NCI-H187 (cell line): ENCODE measurements around the gene DDX10.
"Not testable (repeated sequence)": the region's sequence is repeated elsewhere in the genome, so short reads cannot be mapped to it uniquely, and the experiment has no call there.

ENCODE experiments used
- DNase-seq, 2 experiments: peaks; one replicate each; lab custom pipeline; 2025; lab: John Stamatoyannopoulos, UW

Gene DDX10

GRCh38 chr11:108715239-108715638 lies 50.4 kb downstream of the DDX10 start:
- no peak for DNase-seq

- peak in 1 of 2 experiments; percentile 4 for DNase-seq
These were observed 53.6 kb downstream of the DDX10 start for GRCh38 chr11:108718466-108718865.

DNA sequence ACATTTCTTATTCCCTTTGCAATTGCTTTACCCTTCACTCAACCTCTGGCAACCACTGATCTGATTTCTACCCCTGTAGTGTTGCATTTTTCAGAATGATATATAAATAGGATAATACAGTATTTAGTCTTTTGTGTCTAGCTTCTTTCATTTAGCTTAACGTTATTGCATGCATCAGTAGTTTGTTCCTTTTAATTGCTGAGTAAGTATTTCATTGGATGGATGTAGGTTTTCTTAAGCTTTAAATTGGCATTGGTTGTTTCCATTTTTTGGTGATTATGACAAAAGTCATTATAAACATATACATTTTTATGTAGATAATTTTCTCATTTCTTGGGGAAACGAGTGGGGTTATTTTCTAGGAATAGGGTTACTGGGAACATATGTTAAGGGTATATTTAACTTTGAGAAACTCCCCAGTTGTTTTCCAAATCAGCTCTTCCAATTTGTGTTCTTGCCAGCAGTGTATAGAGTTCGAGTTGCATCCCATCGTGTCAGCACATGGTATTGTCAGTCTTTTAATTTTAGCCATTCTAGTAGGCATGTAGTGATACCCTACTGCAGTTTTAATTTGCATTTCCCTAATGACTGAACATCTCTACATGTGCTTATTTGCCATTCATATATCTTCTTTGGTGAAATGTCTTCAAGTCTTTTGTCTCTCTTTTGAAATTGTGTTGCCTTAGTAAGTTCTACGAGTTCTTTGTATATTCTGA lies 60.3 kb downstream of the DDX10 start:
- DNase-seq = no peak

GRCh38 chr11:108726077-108726800 lies 61.4 kb downstream of the DDX10 start:
- DNase-seq = no peak

DNA sequence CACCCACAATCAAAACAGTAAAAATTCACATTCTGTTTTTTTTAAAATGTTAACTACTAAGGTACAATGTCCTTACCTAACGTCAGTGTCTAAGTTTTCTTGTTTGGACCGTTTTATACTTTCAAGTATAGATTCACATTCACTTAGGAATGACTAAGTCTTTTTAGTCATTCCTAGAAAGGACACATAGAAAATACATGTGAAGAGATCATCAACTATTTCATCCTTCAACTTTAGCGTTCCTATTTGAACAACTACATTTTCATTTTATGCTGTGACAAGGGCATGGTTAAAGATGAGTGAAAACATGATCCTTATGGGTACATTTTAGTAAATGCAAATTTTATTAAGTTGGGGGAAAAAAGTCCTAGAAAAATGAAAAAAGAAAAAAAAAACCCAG lies 62.8 kb downstream of the DDX10 start:
- DNase-seq = no peak

DNA sequence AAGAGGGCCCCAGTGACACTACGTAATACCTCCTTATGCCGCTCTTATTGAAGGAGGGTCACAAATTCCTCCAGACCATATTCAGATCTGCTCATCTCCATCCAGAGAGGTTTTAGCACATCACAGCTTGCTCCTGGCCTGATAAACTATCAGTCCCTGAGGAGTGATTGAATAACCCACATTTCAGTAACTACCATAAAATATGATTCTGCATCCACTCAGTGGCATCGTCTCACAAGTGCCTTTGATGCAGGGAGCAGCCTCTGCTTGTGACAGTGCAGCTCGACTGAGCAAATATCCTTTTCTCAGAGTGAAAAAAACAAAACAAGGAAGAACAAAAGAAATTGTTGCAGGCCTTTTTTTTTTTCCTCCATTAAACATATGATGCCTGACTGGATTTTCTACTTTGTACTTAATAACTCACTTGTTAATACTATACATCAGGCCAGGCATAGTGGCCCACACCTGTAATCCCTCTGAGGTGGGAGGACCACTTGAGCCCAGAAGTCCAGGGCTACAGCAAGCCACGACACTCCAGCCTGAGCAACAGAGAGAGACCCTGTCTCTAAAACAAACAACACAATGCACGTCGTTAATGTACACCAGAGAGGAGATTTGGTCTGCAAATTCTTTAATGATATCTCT lies 64.5 kb downstream of the DDX10 start:
- no peak for DNase-seq

- DNase-seq = peak; percentile 7 to 23
These were observed 67.5 kb downstream of the DDX10 start for GRCh38 chr11:108732395-108732794.

DNA sequence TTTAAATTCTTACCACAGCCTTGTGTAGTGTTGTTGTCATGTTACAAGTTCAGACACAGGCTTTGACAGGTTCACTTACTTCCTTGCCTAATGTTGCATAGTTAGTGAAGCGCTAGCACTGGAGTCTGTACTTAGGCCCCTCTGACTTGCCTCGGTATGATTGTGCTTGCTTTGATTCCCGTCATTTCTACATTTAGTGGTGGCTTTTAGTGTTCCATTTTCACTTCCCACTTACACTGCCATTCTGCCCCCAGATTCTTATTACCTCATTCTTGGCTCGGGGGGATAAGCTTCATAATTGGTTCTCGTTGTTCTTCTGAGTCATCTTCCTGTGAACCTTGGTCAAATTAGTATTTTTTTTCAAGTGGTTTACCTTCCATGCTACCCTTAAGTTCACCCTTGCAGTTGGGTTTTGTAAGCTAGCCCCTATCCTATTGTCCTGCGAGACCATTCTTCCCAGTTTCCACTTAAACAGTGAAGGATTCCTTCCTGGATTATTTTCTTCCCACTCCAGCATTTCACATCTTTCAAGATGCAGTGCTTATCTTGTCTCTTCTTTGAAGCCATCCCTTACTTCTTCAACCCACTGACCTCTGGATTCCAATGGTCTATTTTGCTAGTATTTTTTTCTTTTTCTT lies 68.7 kb downstream of the DDX10 start:
- no peak for DNase-seq

GRCh38 chr11:108734283-108734682 lies 69.4 kb downstream of the DDX10 start:
- DNase-seq = no peak

DNA sequence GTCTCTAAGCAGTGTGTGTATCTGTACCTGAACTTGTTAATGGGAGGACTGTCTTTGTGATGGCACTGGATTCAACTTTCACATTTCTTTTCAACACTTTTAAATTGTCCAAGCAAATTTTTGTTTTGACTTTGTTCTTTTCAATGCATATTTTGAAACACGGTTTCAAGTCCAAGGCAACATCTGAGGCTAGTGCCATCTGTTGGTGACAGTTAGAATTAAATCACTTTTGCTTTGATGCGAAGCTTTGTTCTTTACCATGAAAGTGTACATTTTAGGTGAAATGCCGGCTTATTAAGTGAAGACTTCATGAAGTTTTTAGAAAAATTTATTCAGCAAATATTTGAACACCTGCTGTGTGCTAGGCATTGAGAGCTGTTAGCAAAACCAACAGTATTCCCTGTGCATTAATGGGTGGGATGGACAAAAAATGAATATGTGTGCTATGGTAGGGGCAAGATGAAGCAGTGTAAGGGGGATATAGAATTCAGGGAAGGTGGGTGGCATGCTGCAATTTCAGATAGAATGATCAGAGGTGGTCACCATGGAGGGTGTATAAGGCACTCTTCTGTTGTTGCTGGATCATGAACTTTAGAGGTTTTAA lies 70.2 kb downstream of the DDX10 start:
- DNase-seq = no peak

GRCh38 chr11:108740132-108740531 lies 75.3 kb downstream of the DDX10 start:
- DNase-seq = not testable (repeated sequence)

GRCh38 chr11:108743851-108744250 lies 79.0 kb downstream of the DDX10 start:
- DNase-seq = no peak

- DNase-seq = no peak
These were observed 84.1 kb downstream of the DDX10 start for GRCh38 chr11:108748968-108749367.

DNA sequence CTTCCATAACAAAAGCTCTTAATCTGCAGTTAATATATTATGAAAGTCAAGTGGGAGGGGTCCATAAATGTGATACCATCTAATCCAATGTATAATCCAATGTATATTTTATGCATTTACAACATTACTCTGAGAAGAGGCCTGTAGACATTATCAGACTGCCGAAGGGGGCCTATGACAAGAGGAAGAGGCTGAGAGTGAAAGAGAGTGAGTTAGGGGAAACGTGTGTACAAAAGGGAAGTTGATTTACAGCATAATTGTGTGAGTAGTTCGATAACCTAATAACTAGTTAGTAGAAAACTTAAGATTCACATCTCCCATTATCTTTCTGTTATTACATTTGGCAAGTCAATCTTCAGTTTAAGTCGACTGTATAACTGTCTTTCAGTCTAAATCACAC lies 86.6 kb downstream of the DDX10 start:
- DNase-seq = no peak

GRCh38 chr11:108752297-108752751 lies 87.5 kb downstream of the DDX10 start:
- no peak for DNase-seq

DNA sequence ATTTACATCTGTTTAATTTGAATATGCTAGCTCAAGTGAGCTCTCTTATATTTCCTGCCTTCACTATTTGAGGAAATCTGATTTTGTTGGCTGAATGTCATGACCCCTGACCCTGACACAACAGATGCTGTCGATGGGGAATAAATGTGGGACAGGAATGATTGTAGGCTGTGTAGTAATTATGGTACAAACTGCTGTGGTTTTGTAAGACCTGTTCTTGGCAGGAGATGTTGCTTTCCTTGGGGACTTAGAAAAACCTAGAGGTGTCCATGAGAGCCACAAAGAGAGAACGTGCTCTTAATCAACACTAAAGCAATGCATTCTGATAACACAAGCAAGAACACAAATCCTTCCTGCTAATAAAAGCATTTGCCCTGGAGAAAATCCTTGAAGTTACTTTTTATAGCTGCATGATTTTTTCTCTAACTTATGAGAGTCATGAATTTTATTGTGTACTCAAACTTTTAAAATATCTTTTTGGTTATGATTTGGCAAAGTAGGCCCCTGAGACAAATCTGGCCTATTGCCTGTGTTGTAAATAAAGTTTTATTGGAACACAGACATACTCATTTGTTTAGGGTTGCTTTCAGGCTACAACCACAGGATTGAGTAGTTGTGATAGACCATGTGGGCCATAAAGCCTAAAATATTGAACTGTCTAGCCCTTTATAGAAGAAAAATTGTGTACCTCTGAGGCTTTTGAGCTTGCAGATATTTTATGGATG lies 90.2 kb downstream of the DDX10 start:
- DNase-seq = no peak

DNA sequence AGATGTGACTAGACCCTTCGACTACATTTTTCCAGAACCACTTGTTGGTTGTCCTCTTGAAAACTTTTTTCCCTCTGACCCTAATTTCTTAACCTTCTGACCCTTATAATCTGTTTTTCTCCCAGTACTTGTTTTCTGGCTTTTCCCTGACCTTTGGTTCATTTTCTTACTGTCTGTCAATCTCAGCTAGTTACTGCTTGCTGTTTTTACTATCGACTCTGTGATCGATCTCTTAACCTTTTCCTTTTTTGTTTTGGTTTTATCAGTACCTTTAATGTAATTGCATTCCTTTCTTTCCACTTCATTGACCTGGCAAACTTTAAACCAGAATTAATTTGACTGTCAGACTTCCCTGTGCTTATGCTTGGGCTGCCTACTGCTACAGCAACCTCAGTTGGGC lies 92.8 kb downstream of the DDX10 start:
- DNase-seq = no peak

- DNase-seq = no peak
These were observed 93.6 kb downstream of the DDX10 start for GRCh38 chr11:108758458-108758857.

DNA sequence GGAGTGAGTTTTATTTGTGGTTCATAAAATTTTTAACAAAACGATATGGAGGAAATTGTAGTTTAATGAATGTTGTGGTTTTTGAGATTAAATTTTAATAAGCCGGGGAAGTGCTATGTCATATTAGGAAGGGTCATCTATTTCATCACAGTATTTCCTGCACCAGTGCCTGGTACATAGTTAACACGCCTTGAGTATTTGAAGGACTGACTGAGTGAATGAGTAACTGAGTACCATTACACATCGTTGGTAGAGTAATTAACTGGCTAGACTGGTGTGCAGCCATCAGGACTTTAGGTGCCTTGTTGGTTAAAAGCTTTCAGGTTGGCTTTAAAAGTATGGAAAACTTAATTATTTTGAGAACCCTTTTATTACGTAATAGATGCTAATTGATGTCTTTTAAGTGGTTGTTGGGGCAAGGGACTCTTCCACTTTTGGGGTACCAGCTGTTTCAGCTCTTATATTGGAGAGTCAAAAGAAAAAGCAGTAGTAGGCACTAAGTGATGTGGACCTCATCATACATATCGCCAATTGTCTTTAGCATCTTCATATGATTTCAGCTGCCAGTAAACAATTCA lies 101.8 kb downstream of the DDX10 start:
- no peak for DNase-seq

DNA sequence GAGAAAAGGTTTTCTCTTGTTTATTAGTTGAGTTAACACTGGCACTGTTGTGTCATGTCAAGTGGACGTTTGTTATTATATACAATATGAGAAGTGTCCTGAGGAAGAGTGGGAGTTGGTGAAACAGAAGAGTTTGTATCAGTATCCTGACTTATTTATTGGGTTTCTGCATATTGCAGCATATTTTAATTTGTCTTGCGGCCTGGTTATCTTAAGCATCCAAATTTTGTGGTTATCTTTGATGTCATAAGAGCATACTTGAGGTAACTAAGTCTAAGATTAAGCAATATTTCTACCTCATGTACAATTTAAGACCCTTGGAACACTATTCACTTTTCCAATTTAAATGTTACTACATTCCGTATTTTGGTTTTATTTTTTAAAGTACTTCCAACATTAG lies 103.5 kb downstream of the DDX10 start:
- DNase-seq = no peak

DNA sequence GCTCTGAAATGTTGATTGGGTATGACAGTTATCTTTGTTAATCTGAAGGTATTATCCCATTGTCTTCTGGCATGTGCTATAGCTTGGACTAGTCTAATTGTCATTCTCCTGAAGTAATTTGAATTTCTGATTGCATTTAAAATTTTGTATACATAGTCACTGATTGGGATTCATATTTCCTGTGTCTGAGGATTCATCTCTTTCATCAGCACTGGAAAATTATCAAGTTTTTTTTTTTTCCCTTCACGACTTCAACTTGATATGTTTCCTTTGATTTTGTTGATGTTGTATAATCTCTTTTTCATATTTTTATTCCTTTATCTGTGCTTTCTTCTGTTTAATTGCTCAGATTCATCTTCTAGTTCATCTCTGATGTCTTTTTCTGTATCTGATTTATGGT lies 104.1 kb downstream of the DDX10 start:
- DNase-seq = no peak
